ENCODE results near the gene RBM45.
"Not testable (repeated sequence)": the region's sequence is repeated elsewhere in the genome, so short reads cannot be mapped to it uniquely, and the experiment has no call there.

RBM45 gene

DNA sequence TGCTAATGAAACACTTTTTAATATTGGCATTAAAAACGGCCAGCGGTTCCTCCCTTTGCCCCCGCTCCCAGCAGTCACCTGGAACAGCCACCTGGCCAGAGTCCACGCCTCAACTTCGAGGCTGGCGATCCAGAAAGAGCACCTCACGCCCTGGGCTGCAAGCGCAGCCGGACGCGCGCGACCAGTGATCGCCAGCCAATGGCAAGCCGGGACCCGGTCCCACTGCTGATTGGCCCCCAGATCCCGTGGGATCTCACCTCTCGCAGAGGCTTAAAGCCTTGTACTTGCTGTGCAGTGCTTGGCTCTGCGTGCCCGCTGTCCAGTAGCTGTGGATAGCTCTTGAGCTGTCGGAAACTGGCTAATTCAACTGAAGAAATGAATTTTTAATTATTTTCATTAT, 4.1 kb upstream of the RBM45 start:
- DNase-seq (ENCODE audit: low read depth), result no peak

- no peak for DNase-seq (ENCODE audit: low read depth)
Measured at GRCh38 chr2:178109813-178110212, 2.4 kb upstream of the RBM45 start.

- no peak for DNase-seq (ENCODE audit: low read depth)
Measured at GRCh38 chr2:178110681-178111080, 1.6 kb upstream of the RBM45 start.

GRCh38 chr2:178111743-178112142, 494 bp upstream of the RBM45 start:
- DNase-seq (ENCODE audit: low read depth), result no peak

GRCh38 chr2:178114462-178114861, 2.2 kb downstream of the RBM45 start:
- no peak for DNase-seq (ENCODE audit: low read depth)

DNA sequence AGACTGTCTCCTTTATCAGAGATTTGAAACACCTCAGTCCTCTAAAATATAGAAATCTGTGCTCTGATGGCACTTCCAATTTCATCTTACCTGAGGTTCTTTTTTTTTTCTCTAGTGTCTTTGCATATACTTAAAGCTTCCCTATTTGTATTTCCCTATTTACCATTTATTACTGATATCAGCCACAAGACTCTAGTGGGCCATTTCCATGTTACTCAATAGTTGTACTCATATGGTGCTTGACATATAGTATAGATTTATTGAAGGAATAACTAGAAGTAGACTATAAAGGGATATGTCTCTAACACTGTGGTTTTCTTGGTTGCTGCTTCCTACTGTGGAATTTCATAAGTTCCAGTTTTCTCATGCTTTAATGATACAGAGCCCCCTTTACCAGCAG, 3.0 kb downstream of the RBM45 start:
- DNase-seq (ENCODE audit: low read depth), result no peak

DNA sequence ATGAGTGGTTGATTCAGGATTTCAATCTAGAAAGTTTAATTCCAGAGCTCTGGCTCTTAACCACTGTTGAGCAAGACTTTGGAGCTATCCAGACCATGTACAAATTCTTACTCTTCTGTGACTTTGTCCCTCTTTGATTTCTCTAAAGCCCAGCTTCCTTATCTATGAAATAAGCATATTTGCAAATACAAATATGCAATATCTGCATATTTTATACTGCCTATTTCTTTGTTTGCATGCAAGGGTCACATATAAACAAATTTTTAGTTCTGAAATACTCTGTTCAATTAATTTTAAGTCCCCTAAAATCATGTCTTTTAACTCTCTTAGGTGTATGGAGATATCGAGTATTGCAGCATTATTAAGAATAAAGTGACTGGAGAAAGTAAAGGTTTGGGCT, 5.5 kb downstream of the RBM45 start:
- DNase-seq (ENCODE audit: low read depth), result no peak

DNA sequence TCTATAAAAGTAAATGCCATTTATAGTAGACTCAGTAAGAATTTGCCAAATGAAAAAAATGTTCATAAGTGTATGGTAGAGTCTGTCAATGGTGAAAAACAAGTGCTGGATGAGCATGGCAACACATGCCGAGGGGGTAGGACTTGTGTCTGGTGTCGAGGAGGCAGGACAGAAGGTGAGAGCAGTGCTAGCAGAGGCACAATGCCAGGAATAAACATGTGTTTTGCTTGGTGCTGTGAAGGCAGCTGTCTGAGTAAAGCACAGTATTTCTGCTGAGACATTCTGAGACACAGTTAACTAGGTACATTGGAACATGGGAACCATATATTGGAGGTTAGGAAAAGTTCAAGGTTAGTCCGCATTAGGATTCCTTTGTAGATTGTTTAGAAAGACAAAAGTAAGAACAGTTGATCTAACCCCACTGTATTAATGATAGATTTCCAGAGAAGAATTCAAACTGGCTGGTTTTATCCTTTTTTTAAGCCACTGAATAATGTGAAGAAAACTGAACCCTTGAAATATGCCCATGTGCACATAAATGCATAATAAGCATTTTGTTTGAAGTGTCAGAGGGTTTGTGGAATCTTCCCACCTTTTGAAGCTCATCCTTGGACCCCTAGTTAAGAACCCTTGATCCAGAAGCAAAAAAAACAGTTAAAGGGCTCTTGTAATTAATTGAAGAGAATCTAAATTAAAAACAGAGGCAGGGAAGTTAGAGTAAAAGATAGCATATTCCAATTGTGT, 7.1 kb downstream of the RBM45 start:
- DNase-seq (ENCODE audit: low read depth), result no peak

GRCh38 chr2:178123163-178123562, 10.9 kb downstream of the RBM45 start:
- DNase-seq (ENCODE audit: low read depth), result no peak

DNA sequence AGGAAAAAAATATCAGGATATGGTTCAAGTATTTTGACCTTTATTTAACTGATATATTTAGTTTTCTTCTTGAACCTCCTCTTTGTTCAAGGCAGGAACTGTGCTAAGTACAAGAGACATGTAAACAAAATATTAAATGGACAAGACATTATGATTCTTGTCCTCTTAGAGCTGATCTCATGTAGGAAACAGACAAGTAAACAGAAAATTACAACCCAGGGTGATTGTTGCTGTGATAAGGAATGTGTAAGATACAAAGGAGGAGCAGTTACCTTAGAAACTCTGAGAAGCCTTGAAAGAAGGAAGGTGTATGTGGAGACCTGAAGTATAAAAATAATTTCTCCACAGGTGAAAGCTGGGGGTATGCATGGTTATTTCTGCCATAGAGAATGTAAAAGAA, 12.9 kb downstream of the RBM45 start:
- DNase-seq (ENCODE audit: low read depth), result no peak

DNA sequence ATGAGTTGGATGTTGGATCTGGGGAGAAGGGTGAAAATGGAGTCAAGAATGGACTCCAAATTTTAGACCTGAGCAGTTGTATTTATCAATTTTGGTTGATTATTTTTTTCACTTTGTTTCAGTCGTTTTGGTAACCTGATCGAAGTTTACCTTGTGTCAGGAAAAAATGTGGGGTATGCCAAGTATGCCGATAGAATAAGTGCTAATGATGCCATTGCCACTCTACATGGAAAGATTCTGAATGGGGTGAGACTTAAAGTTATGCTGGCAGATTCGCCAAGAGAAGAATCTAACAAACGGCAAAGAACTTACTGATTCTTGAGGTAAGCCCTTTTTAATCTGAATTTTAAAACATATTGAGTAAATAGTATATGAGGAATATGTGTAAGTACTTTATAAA, 13.6 kb downstream of the RBM45 start:
- no peak for DNase-seq (ENCODE audit: low read depth)

DNA sequence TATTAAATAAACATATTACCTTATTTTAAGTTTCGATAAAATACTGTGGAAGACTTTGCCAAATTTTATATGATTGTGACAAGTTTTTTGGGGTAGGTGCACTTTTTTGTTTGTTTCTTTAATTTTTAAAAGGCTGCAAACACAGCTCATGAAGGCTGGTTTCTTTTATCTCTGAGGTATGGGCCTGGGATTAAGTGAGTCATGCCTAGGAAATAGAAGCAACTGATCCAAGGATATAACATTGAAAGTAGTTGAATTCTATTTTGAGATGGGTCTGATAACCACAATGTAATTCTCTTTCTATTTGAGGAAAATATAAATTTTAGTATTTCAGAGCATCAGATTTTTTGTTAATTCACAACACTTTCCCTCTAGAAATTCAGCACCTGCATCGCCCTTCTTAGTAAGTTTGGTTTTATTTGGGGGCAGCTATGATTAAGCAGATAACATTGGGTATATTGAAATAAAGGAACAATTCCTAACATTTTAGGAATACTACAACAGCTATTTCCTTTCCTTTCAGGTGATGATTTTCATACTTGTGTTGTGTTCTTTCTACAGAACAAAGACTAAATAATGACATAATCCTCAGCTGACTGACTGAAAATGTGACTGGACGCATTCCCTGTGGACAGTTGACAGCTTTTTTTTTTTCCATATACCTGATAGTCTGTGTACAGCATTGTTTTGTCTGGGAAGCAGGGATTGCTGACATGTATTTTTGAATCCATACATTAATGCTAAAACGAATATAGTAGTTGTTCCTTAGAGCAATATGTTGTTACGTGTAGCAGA, 16.8 kb downstream of the RBM45 start:
- DNase-seq (ENCODE audit: low read depth), result no peak

DNA sequence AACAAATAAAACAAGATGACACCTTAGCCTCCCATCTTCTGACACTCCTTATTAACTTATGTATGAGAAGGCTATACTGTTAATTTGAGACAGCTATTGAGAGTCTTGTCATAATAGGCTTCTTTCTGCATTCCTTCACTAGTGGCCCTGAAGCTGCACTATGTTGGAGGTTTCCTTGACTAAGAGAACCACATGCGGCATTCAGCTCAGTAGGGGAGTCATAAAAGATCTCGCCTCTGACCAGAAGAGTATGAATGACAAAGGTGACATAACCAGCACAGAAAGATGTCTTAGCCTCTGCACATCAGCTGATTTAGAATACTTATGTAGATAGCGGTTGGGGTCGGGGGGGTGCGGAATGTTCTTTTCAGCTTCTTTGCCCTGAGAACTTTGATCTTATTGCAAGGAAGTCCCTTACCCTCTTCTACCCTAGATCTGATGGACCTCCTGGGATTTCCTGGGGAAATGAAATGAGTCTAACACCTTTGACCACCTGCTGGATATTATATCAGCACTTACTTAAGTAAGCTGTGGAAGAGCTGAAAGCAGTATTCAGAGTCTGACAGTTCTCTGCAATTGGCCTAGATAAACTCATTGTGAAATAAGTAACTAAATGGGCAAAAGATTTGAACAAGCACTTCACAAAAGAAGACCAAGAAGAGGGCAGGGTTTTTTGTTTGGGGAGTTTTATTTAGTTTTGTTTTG, 24.2 kb downstream of the RBM45 start:
- DNase-seq (ENCODE audit: low read depth), result no peak

GRCh38 chr2:178142274-178143065, 30.2 kb downstream of the RBM45 start:
- no peak for DNase-seq (ENCODE audit: low read depth)

GRCh38 chr2:178143481-178143880, 31.2 kb downstream of the RBM45 start:
- no peak for DNase-seq (ENCODE audit: low read depth)

DNA sequence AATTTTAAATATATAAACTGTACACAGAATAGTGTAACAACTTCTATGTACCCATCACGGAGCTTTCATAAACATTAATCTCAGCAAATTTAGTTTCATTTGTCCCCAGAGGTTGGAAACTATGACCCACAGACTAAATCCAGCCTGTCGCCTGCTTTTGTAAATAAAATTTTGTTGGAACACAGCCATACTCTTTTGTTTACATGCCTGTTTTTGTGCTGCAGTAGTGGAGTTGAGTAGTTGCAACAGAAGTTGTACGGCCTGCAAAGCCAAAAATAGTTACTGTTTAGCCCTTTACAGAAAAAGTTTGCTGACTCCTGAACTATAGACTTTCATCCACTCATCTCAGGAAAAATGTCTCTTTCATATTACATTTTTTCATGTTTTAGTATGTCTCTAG, 39.8 kb downstream of the RBM45 start:
- DNase-seq (ENCODE audit: low read depth), result no peak

GRCh38 chr2:178152542-178152941, 40.3 kb downstream of the RBM45 start:
- DNase-seq (ENCODE audit: low read depth), result no peak

DNA sequence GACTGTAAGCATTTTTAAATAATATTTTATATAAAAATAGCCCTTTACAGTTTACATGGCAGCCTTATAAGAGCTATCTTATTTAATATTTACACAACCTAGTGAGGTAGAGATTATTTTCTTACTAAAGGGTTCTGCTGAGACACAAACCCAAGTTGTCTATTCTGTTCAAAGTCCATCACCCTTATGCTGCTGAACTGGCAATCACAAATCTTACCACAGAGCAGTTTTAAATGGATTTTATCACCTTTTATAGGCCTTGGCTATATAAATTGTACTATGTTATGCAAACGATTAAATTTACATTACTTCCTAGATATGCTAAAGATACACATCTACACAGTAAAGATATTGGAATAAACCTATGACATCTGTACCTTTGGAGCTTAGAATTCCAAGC, 40.7 kb downstream of the RBM45 start:
- no peak for DNase-seq (ENCODE audit: low read depth)

- not testable (repeated sequence) for DNase-seq (ENCODE audit: low read depth)
Measured at GRCh38 chr2:178153878-178154277, 41.6 kb downstream of the RBM45 start.

DNA sequence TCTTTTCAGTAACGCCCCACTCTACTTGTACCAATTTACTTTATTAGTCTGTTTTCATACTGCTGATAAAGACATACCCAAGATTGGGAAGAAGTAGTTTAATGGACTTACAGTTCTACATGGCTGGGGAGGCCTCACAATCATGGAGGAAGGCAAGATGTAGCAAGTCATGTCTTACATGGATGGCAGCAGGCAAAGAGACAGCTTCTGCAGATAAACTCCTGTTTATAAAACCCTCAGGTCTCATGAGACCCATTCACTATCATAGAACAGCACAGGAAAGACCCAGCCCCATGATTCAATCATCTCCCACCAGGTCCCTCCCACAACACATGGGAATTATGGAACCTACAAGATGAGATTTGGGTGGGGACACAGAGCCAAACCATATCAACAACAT, 43.3 kb downstream of the RBM45 start:
- no peak for DNase-seq (ENCODE audit: low read depth)

DNA sequence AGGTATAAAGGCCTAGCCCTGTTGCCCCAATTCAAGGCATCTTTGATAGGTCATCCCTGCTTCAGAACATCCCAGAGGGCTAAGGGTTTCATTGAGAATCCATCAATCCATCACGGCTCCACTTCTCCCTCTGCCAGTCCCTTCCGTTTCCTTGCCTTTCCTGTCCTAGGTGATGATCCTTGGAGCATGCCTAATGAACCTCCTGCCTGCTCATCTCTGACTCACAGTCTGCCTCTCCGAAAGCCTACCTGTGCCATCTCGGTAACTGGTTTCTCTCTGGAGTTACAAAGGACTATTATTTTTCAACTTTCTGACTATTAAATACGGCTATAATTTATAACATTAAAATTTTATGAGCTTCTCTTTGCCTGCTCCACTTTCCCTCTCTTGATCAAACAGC, 45.3 kb downstream of the RBM45 start:
- DNase-seq (ENCODE audit: low read depth), result no peak

GRCh38 chr2:178159966-178160365, 47.7 kb downstream of the RBM45 start:
- no peak for DNase-seq (ENCODE audit: low read depth)

Data from activated T-helper 9 cell treated with anti-CD3 and anti-CD28 coated beads, Interleukin-2, amount 50 U/mL, for 16 hours (primary cell).